Loucy (cell line): ENCODE measurements around the gene RPS6KB2.

ENCODE experiments used
- CTCF ChIP-seq: fragments of 200-600 bp; sonication (generic); conservative IDR thresholded peaks from 2 replicates; pipeline ENCODE4 v1.5.1; 2014; ENCODE audit warnings: mild to moderate bottlenecking, antibody characterized with exemption, low read length
- EZH2phosphoT487 ChIP-seq: fragments of 200-600 bp; IDR thresholded peaks from 2 replicates; pipeline ENCODE4 v1.6.1; 2018; ENCODE audit warnings: antibody characterized with exemption, mild to moderate bottlenecking, moderate library complexity, borderline replicate concordance

- TF ChIP-seq CTCF (no peak), EZH2phosphoT487 (no peak)
Observed at GRCh38 chr11:67415501-67416304, 12.6 kb upstream of the RPS6KB2 start, which contains the start of gene CARNS1.
